Fibroblast of lung (primary cell): ENCODE results near the gene TRAP1.

Source experiments
- CTCF ChIP-seq, 2 donors: IDR thresholded peaks in 1 of 2; conservative IDR thresholded peaks in 1 of 2; 1 replicate in 1 of 2; 2 replicates in 1 of 2; pipeline ENCODE4 v1.5.1; 2011 to 2012; ENCODE audit warnings: low read length in 2 of 2, control low read depth in 1 of 2, inconsistent platforms in 1 of 2, low read depth in 1 of 2, mild to moderate bottlenecking in 1 of 2
- EZH2 ChIP-seq: IDR thresholded peaks from 2 replicates; pipeline ENCODE4 v1.5.1; 2012; ENCODE audit warnings: low read length, control low read depth, mild to moderate bottlenecking; ENCODE audit errors: missing control alignments

DNA sequence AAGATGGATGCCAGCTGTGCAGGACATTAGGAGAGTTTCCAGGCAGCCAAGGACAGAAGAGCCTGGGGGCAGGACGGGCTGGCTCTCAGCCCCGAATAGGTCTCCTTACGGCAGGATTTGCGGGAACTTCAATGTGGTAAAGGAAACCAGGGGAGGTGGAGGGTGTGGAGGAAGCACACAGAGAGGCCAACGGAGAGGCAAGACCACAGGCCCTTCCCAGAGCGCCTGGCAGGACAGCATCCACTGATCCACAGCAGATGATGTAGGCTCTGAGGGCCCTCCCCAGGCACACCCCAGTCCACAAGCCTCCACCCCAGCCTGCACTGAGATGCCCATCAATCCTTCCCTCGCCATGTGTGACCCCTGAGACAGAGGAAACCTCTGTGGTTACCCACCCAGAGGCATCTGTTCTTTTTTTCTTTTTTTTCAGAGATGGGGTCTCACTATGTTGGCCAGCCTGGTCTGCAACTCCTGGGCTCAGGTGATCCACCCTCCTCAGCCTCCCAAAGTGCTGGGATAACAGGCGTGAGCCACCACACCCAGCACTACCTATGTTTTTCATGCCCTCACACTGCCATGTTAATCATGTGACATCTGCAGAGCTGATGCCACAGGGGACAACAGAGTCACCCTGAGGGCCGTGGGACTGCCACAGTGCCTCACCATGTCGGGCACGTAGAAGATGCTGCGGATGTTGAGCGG is 43.5 kb downstream of the TRAP1 start:
- TF ChIP-seq CTCF (conservative IDR thresholded peaks at IDR 0.05 in 1 of 2, IDR thresholded peaks at IDR 0.05 in 1 of 2; ENCODE audit: low read depth in 1 of 2, low read length in 2 of 2) (no peak), EZH2 (no peak)
